HepG2 (cell line): ENCODE data around the gene GRK3. TPM values are rescaled to one million over a fixed set of nuclear protein-coding genes. Genes with fewer than 3 reads are reported as not detected.

Source experiments
- ATAC-seq: fragments of 200-7000 bp; cut with Tn5 transposase; 3 replicates; pipeline ENCODE4 v1.9.1; 2020; ENCODE audit warnings: mild to moderate bottlenecking, moderate library complexity
- BruUV-seq: library from RNA; stranded (reverse); fragments of 400-500 nt; replicated peaks from 2 replicates; lab custom pipeline; 2021; lab: Mats Ljungman, UMichigan
- CTCF ChIA-PET: fragments of 300-600 bp; formaldehyde crosslinking; extraction: SDS; loops from one replicate; lab custom pipeline; 2021; ENCODE audit warnings: low total read pairs, inconsistent platforms, low intra/inter-chr PET ratio; lab: Yijun Ruan, JAX
- POLR2A ChIA-PET: fragments of 350-600 bp; sonication (Branson Sonifier 250); formaldehyde crosslinking; loops from one replicate; lab custom pipeline; 2020; ENCODE audit warnings: antibody characterized with exemption, inconsistent platforms; lab: Yijun Ruan, JAX
- DNase-seq: peaks from one replicate; pipeline ENCODE4 v3.0.0-alpha.2; 2015; ENCODE audit warnings: low spot score
- FAIRE-seq: peaks from 3 replicates; lab custom pipeline; 2011; peaks lifted over from hg19 to GRCh38; lab: Jason Lieb, UNC
- H2AFZ ChIP-seq: one replicate; pipeline ENCODE4 v1.6.1; 2011; ENCODE audit warnings: low read length, inconsistent platforms
- H3K27ac ChIP-seq: fragments of 300-600 bp; 3 replicates; pipeline ENCODE4 v1.8.0; 2011; ENCODE audit warnings: mixed run types, mild to moderate bottlenecking, mixed read lengths, low read length, inconsistent platforms; ENCODE audit not compliant: insufficient read depth; ENCODE audit errors: extremely low read length
- H3K27me3 ChIP-seq, 2 experiments: fragments of 200-600 bp in 1 of 2; 2 replicates in 1 of 2; 3 replicates in 1 of 2; pipeline versions ENCODE4 v1.6.0 to v1.8.0; 2011; ENCODE audit warnings: low read length in 2 of 2, mild to moderate bottlenecking in 2 of 2, moderate library complexity in 2 of 2, inconsistent platforms in 1 of 2; ENCODE audit not compliant: insufficient read depth in 2 of 2, control insufficient read depth in 1 of 2
- H3K36me3 ChIP-seq, 2 experiments: fragments of 200-600 bp in 1 of 2; replicated peaks in 1 of 2; 2 replicates in 1 of 2; 3 replicates in 1 of 2; pipeline versions ENCODE4 v1.5.1 to v1.8.0; 2011; ENCODE audit warnings: low read length in 2 of 2, inconsistent platforms in 1 of 2; ENCODE audit not compliant: insufficient read depth in 2 of 2, control insufficient read depth in 1 of 2
- H3K4me1 ChIP-seq: 2 replicates; pipeline ENCODE4 v1.5.1; 2012; ENCODE audit warnings: low read length, inconsistent platforms; ENCODE audit not compliant: insufficient read depth
- H3K4me2 ChIP-seq: 2 replicates; pipeline ENCODE4 v1.6.0; 2011; ENCODE audit warnings: low read depth, low read length, inconsistent platforms
- H3K4me3 ChIP-seq, 3 experiments: fragments of 200-600 bp in 1 of 3; sonication (generic), shearing (Covaris generic) in 1 of 3; replicated peaks in 1 of 3; 2 replicates each; pipeline ENCODE4 v1.5.1; 2011 to 2016; ENCODE audit warnings: low read length in 3 of 3, inconsistent platforms in 2 of 3, low read depth in 2 of 3, mild to moderate bottlenecking in 2 of 3, control low read depth in 1 of 3, mixed read lengths in 1 of 3; ENCODE audit not compliant: insufficient read depth in 1 of 3
- H3K79me2 ChIP-seq: one replicate; pipeline ENCODE4 v1.6.1; 2011; ENCODE audit warnings: low read length, inconsistent platforms; ENCODE audit not compliant: insufficient read depth
- H3K9ac ChIP-seq: 2 replicates; pipeline ENCODE4 v1.6.0; 2011; ENCODE audit warnings: mild to moderate bottlenecking, low read depth, low read length, inconsistent platforms; ENCODE audit not compliant: insufficient read depth
- H3K9me3 ChIP-seq: 2 replicates; pipeline ENCODE4 v1.5.1; 2012; ENCODE audit warnings: mild to moderate bottlenecking, low read length
- H4K20me1 ChIP-seq: 2 replicates; pipeline ENCODE4 v1.6.0; 2011; ENCODE audit warnings: inconsistent platforms, mild to moderate bottlenecking, low read length, moderate library complexity; ENCODE audit not compliant: insufficient read depth
- BRCA1 ChIP-seq: sonication (generic); formaldehyde crosslinking; IDR thresholded peaks from 2 replicates; pipeline ENCODE4 v1.4.0; 2020; ENCODE audit warnings: missing genetic modification reagents
- ERF ChIP-seq: IDR thresholded peaks from 2 replicates; pipeline ENCODE4 v1.6.1; 2018; ENCODE audit warnings: missing biosample characterization, missing genetic modification reagents
- FOSL2 ChIP-seq: sonication (generic); formaldehyde crosslinking; IDR thresholded peaks from 2 replicates; pipeline ENCODE4 v1.4.0; 2020; ENCODE audit warnings: missing genetic modification reagents
- HDAC2 ChIP-seq: sonication (generic); formaldehyde crosslinking; IDR thresholded peaks from 2 replicates; pipeline ENCODE4 v1.4.0; 2020; ENCODE audit warnings: missing genetic modification reagents
- IRF2 ChIP-seq: IDR thresholded peaks from 2 replicates; pipeline ENCODE4 v1.6.1; 2018; ENCODE audit warnings: missing genetic modification reagents, missing compliant biosample characterization
- ISL2 ChIP-seq: sonication (generic); formaldehyde crosslinking; IDR thresholded peaks from 2 replicates; pipeline ENCODE4 v1.5.0; 2020; ENCODE audit warnings: missing genetic modification reagents
- NCOA5 ChIP-seq: sonication (generic); formaldehyde crosslinking; IDR thresholded peaks from 2 replicates; pipeline ENCODE4 v1.4.0; 2020; ENCODE audit warnings: missing genetic modification reagents
- NR2F2 ChIP-seq: IDR thresholded peaks from 2 replicates; pipeline ENCODE4 v1.6.1; 2012; ENCODE audit warnings: low read depth, inconsistent platforms, borderline replicate concordance
- RBM22 ChIP-seq: fragments of 200-400 bp; formaldehyde crosslinking; optimal IDR thresholded peaks from 2 replicates; pipeline ENCODE3; 2017; ENCODE audit warnings: mild to moderate bottlenecking, low read length, moderate library complexity
- SOX6 ChIP-seq, 2 experiments: fragments of 450-650 bp in 1 of 2; sonication (generic) in 1 of 2; formaldehyde crosslinking in 1 of 2; IDR thresholded peaks; 2 replicates each; pipeline versions ENCODE4 v1.4.0 to v1.6.1; 2017 to 2020; ENCODE audit warnings: antibody characterized with exemption in 1 of 2, mild to moderate bottlenecking in 1 of 2, missing genetic modification reagents in 1 of 2
- ZBTB21 ChIP-seq: sonication (generic); formaldehyde crosslinking; IDR thresholded peaks from 2 replicates; pipeline ENCODE4 v1.4.0; 2020; ENCODE audit warnings: missing genetic modification reagents
- ZNF225 ChIP-seq: sonication (generic); formaldehyde crosslinking; IDR thresholded peaks from 2 replicates; pipeline ENCODE4 v1.4.0; 2020; ENCODE audit warnings: mild to moderate bottlenecking, missing genetic modification reagents
- ZNF251 ChIP-seq: sonication (generic); formaldehyde crosslinking; IDR thresholded peaks from 2 replicates; pipeline ENCODE4 v1.9.0; 2021; ENCODE audit warnings: mild to moderate bottlenecking, missing genetic modification reagents
- ZNF567 ChIP-seq: sonication (generic); formaldehyde crosslinking; IDR thresholded peaks from 2 replicates; pipeline ENCODE4 v1.8.1; 2023; ENCODE audit warnings: mild to moderate bottlenecking, missing genetic modification reagents, borderline replicate concordance
- ZNF598 ChIP-seq: sonication (generic); formaldehyde crosslinking; IDR thresholded peaks from 2 replicates; pipeline ENCODE4 v1.5.1; 2020; ENCODE audit warnings: mild to moderate bottlenecking, missing genetic modification reagents, borderline replicate concordance
- ZNF782 ChIP-seq: sonication (generic); formaldehyde crosslinking; IDR thresholded peaks from 2 replicates; pipeline ENCODE4 v1.4.0; 2020; ENCODE audit warnings: missing genetic modification reagents, mild to moderate bottlenecking, borderline replicate concordance
- WGBS: methylation state at CpG from one replicate; pipeline ENCODE4 v1.1.6; 2017; ENCODE audit warnings: low lambda C conversion rate; 5-methylcytosine and 5-hydroxymethylcytosine counted together
- in situ Hi-C: cut with HindIII; loops from 2 replicates; pipeline ENCODE4 v1.10.0; 2017; ENCODE audit warnings: low pct_unique_long_range_greater_than_20kb; ENCODE audit not compliant: extremely low pct_ligation_motif_present
- intact Hi-C: fragments of 100-400 bp; cut with micrococcal nuclease; formaldehyde crosslinking; loops from one replicate; pipeline ENCODE4 v1.10.0; 2022; ENCODE audit not compliant: unreplicated experiment
- polyA plus RNA-seq, 8 experiments: library from polyadenylated mRNA; depleted of rRNA in 3 of 8; stranded (reverse) in 7 of 8; unstranded in 1 of 8; fragments of >200 nt; fragmentation: Illumina TruSeq in 4 of 8; extraction: Trizol in 4 of 8; gene quantifications; 2 replicates each; pipeline versions ENCODE4 v1.2.1 to v1.2.3, GENCODE V29; 2011 to 2016; ENCODE audit warnings: low read depth in 4 of 8, missing spikeins in 1 of 8, mixed read lengths in 1 of 8; ENCODE audit not compliant: insufficient read depth in 1 of 8
- total RNA-seq, 5 experiments: library from RNA; depleted of rRNA; stranded (reverse); fragments of >200 nt; fragmentation: Illumina TruSeq; extraction: Trizol; gene quantifications; 2 replicates each; pipeline ENCODE4 v1.2.3, GENCODE V29; 2016; ENCODE audit warnings: low read depth in 1 of 5
- TF ChIP-seq, protein P1 (sequence below): sonication (generic); formaldehyde crosslinking; IDR thresholded peaks from one replicate; pipeline ENCODE4 v1.5.1; 2020; ENCODE audit warnings: mild to moderate bottlenecking, missing genetic modification reagents; ENCODE audit errors: not compliant biosample characterization

The GRK3 gene
- total and polyA plus RNA-seq, 2 of the 13 experiments (the other 11 are each of a cell fraction or from before 2014, with no cell fraction given), result 8.5 to 16.7 TPM

DNA sequence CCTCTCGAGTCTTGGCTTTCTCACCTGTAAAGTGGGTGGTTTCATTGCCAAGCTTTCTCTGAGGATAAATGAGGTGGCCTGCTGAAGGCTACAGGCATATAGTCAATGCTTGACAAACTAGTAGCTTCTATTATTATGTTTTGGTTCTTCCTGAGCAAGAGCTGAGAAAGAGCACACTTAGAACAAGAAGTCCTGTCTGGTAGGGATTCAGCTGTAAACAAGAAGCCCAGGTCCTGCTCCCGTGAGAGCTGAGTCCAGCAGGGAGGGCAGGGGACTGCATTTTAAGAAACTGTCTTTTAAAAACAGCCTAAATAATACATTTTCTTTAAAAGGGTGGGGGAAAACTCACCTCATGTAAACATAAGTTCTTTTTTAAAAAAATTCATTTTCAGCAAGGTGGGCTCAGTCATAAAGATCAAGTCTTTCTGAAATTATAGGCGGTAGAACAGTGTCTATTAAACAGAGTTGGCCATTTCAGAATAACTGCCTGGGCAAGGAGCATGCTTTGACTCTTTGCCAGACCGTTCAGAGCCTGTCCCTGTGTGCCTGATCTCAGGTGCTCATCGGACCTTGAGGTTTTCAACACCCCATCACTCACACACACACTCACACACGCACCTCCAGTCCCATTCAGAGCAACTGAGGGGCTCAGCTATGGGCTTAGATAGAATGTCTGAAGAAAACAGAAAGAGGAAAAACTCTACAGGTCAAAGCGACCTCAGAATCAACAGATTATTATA lies 148.4 kb downstream of the GRK3 start (continued):
- TF ChIP-seq, protein P1, sequence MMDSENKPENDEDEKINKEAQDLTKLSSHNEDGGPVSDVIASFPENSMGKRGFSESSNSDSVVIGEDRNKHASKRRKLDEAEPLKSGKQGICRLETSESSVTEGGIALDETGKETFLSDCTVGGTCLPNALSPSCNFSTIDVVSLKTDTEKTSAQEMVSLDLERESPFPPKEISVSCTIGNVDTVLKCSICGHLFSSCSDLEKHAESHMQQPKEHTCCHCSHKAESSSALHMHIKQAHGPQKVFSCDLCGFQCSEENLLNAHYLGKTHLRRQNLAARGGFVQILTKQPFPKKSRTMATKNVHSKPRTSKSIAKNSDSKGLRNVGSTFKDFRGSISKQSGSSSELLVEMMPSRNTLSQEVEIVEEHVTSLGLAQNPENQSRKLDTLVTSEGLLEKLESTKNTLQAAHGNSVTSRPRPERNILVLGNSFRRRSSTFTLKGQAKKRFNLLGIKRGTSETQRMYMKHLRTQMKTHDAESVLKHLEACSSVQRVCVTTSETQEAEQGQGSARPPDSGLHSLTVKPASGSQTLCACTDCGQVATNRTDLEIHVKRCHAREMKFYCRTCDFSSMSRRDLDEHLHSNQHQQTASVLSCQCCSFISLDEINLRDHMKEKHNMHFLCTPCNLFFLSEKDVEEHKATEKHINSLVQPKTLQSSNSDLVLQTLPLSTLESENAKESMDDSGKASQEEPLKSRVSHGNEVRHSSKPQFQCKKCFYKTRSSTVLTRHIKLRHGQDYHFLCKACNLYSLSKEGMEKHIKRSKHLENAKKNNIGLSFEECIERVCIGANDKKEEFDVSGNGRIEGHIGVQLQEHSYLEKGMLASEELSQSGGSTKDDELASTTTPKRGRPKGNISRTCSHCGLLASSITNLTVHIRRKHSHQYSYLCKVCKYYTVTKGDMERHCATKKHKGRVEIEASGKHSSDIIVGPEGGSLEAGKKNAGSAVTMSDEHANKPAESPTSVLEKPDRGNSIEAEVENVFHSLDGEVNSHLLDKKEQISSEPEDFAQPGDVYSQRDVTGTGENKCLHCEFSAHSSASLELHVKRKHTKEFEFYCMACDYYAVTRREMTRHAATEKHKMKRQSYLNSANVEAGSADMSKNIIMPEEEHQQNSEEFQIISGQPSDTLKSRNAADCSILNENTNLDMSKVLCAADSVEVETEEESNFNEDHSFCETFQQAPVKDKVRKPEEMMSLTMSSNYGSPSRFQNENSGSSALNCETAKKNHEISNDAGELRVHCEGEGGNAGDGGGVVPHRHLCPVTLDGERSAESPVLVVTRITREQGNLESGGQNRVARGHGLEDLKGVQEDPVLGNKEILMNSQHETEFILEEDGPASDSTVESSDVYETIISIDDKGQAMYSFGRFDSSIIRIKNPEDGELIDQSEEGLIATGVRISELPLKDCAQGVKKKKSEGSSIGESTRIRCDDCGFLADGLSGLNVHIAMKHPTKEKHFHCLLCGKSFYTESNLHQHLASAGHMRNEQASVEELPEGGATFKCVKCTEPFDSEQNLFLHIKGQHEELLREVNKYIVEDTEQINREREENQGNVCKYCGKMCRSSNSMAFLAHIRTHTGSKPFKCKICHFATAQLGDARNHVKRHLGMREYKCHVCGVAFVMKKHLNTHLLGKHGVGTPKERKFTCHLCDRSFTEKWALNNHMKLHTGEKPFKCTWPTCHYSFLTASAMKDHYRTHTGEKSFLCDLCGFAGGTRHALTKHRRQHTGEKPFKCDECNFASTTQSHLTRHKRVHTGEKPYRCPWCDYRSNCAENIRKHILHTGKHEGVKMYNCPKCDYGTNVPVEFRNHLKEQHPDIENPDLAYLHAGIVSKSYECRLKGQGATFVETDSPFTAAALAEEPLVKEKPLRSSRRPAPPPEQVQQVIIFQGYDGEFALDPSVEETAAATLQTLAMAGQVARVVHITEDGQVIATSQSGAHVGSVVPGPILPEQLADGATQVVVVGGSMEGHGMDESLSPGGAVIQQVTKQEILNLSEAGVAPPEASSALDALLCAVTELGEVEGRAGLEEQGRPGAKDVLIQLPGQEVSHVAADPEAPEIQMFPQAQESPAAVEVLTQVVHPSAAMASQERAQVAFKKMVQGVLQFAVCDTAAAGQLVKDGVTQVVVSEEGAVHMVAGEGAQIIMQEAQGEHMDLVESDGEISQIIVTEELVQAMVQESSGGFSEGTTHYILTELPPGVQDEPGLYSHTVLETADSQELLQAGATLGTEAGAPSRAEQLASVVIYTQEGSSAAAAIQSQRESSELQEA, result no peak
- TF ChIP-seq HDAC2 (CRISPR knock-in tag), result no peak

DNA sequence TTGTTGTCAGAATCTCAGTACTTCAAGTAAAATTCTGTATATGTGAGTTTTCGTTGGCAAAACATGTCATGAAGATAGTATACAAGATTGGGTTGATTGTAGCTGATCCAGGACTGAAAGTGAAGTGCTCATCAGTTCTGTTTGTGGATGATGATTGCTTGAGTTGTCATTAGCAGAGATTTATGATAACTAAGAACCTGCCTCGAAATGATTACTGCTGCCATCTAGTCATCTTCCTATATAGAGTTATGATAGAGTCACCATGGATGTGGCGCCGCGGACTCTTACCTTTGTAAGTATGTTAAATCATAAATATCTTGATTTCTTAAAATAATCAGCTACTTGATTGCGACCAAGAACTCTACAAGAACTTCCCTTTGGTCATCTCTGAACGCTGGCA lies 149.6 kb downstream of the GRK3 start:
- POLR2A ChIA-PET, result no interaction called here
- no peak for FAIRE-seq
- Histone ChIP-seq H3K4me1 (peaks cover 7% of the 10 kb centered on the region), H3K36me3 (peaks cover 3 to 9% of the 10 kb centered on the region in 2 experiments; a peak in 2 of 5 replicates), H3K4me3 (no peak overlapping the region), H2AFZ (no peak overlapping the region), H3K79me2 (no peaks in the 10 kb centered on the region), H3K9ac (no peak overlapping the region), H3K27me3 (no peaks in the 10 kb centered on the region), H3K27ac (no peak overlapping the region), H4K20me1 (no peaks in the 10 kb centered on the region), H3K9me3 (no peaks in the 10 kb centered on the region), H3K4me2 (no peak overlapping the region)
- 96% methylated on average over 7 of the region's 7 CpGs for WGBS
- no peak for DNase-seq
- CTCF ChIA-PET, result no interaction called here
- no TSS peak for BruUV-seq
- ATAC-seq, result no peak
- in situ Hi-C loops, result no loop called here
- intact Hi-C loops, result no loop called here
- no peak for TF ChIP-seq ZNF782 (CRISPR knock-in tag)
- no peak for TF ChIP-seq ERF
- TF ChIP-seq ZBTB21 (CRISPR knock-in tag), result no peak
- TF ChIP-seq BRCA1 (CRISPR knock-in tag), result no peak
- TF ChIP-seq NR2F2, result no peak
- no peak for TF ChIP-seq IRF2 (CRISPR knock-in tag)
- TF ChIP-seq RBM22, result no peak
- TF ChIP-seq ISL2 (CRISPR knock-in tag), result no peak
- no peak for TF ChIP-seq ZNF251 (CRISPR knock-in tag)
- TF ChIP-seq ZNF598 (CRISPR knock-in tag), result no peak
- TF ChIP-seq NCOA5, result no peak
- no peak for TF ChIP-seq ZNF225 (CRISPR knock-in tag)
- TF ChIP-seq FOSL2 (CRISPR knock-in tag), result no peak
- TF ChIP-seq SOX6 (IDR thresholded peaks at IDR 0.05), result no peak
- no peak for TF ChIP-seq SOX6 (CRISPR knock-in tag; IDR thresholded peaks at IDR 0.05)
- no peak for TF ChIP-seq ZNF567 (CRISPR knock-in tag)
